HG02870 (cell line): ENCODE data around the gene WDR82.

ENCODE experiments used
- ATAC-seq: cut with Tn5 transposase; IDR thresholded peaks from one replicate; pipeline ENCODE4 v1.9.1; 2021; ENCODE audit warnings: mild to moderate bottlenecking, moderate library complexity; ENCODE audit not compliant: unreplicated experiment

The WDR82 gene

DNA sequence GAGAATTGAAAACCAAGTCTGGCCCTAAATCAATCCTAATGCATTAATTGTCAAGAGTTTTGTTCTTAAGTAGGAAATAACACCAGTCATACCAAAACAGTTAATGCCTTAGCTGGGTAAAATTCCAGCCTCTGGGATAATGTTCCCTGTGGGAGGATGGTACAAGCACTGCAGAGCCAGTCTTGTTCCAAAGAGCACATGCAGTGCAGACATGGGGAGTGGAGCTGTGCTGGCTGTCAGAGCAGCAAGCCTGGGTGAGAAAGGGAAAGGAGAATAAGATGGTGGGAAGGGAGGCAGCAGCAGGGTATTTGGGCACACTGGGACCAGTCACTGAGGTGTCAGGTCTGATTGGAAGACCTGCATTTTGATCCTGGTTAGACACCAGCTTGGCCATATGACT, 68.4 kb downstream of the WDR82 start:
- no peak for ATAC-seq

DNA sequence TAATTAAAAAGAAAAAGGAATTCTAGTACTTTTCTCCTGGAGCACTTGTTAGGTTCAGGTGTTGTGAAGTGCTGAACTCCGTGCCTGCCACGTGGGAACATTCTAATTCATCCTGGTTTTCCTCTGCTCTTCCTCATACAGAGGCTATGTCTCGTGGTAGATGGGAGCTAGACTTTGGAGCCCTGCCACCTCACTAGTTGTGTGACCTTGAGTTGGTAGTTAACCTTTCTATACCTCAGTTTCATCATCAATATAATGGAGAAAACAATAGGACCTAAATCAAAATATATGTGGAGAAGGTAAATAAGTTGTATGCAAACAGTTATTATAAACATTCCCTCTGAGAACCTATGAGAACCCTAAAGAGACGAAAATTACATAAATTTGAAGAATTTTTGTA, 69.9 kb downstream of the WDR82 start:
- no peak for ATAC-seq

DNA sequence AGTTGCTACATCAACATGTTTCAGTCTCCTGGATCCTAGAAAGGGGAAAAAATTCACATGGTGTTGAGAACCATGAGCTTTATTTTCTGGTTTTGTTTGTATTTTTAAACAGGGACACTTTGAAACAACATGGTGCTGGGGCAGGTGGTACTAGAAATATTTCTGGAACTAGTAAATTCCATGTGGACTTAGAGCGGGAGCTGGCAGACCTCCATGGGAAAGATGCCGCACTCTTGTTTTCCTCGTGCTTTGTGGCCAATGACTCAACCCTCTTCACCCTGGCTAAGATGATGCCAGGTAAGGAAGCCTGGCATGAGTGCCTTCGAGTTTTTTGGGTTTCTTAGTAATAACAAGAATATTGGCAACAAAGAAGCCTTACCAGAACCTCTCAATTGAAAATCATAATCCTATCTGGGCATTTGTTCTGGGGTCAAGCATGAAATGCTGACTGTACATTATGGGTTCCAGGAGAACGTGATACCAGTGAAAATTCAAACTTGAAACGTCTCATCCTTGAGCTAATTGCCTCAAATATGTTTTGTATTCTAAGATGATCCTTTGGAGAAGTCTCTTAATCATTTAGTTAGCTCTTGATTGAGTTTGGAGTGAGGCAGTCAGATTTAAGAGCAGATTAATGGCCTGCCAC, 72.6 kb downstream of the WDR82 start:
- no peak for ATAC-seq
